K562 (cell line): Measurements from ENCODE around the gene WDR35. TPM values are rescaled to one million over a fixed set of nuclear protein-coding genes. Genes with fewer than 3 reads are reported as not detected.

Experiments used
- ATAC-seq: fragments of 200-7000 bp; cut with Tn5 transposase; 3 replicates; pipeline ENCODE4 v1.9.1; 2020; ENCODE audit warnings: moderate library complexity
- BruUV-seq: library from RNA; stranded (reverse); fragments of 400-500 nt; replicated peaks from 2 replicates; lab custom pipeline; 2021; lab: Mats Ljungman, UMichigan
- CTCF ChIA-PET: fragments of 300-600 bp; formaldehyde crosslinking; extraction: SDS; loops from one replicate; lab custom pipeline; 2021; ENCODE audit warnings: low intra/inter-chr PET ratio; lab: Yijun Ruan, JAX
- POLR2A ChIA-PET: fragments of 300-600, 350-650 bp; sonication (Branson Sonifier 250); formaldehyde crosslinking; extraction: SDS; loops from one replicate; lab custom pipeline; 2021; ENCODE audit warnings: antibody characterized with exemption, inconsistent platforms; lab: Yijun Ruan, JAX
- DNase-seq, 4 experiments: peaks; one replicate each; pipeline versions ENCODE4 v3.0.0 to v3.0.0-alpha.2; 2011 to 2018; ENCODE audit warnings: low spot score in 3 of 4, mixed read lengths in 3 of 4; ENCODE audit errors: extremely low read depth in 1 of 4
- FAIRE-seq: peaks from 2 replicates; lab custom pipeline; 2011; peaks lifted over from hg19 to GRCh38; lab: Jason Lieb, UNC
- H2AFZ ChIP-seq: 2 replicates; pipeline ENCODE4 v1.6.0; 2011; ENCODE audit warnings: low read depth, low read length, control low read depth, inconsistent platforms
- H3K27ac ChIP-seq: fragments of 200-600 bp; 3 replicates; pipeline ENCODE4 v1.8.0; 2011; ENCODE audit warnings: low read depth, mild to moderate bottlenecking, control low read depth, inconsistent platforms, low read length, moderate library complexity, mixed read lengths; ENCODE audit errors: extremely low read depth
- H3K27me3 ChIP-seq, 2 experiments: fragments of 300-600 bp in 1 of 2; 2 replicates in 1 of 2; 3 replicates in 1 of 2; pipeline versions ENCODE4 v1.6.0 to v1.8.0; 2011; ENCODE audit warnings: inconsistent platforms in 2 of 2, low read length in 2 of 2, mild to moderate bottlenecking in 1 of 2, mixed read lengths in 1 of 2, moderate library complexity in 1 of 2; ENCODE audit not compliant: control insufficient read depth in 2 of 2, insufficient read depth in 2 of 2
- H3K36me3 ChIP-seq: fragments of 300-600 bp; 3 replicates; pipeline ENCODE4 v1.8.0; 2011; ENCODE audit warnings: mild to moderate bottlenecking, low read length, inconsistent platforms; ENCODE audit not compliant: control insufficient read depth, insufficient read depth
- H3K4me1 ChIP-seq, 2 experiments: fragments of 200-600 bp in 1 of 2; replicated peaks in 1 of 2; 2 replicates in 1 of 2; 3 replicates in 1 of 2; pipeline versions ENCODE4 v1.5.1 to v1.8.0; 2011; ENCODE audit warnings: inconsistent platforms in 2 of 2, low read length in 2 of 2, mild to moderate bottlenecking in 1 of 2, mixed read lengths in 1 of 2, moderate library complexity in 1 of 2; ENCODE audit not compliant: control insufficient read depth in 2 of 2, insufficient read depth in 2 of 2
- H3K4me2 ChIP-seq: 2 replicates; pipeline ENCODE4 v1.6.1; 2011; ENCODE audit warnings: low read length, control low read depth, inconsistent platforms, mixed read lengths; ENCODE audit not compliant: insufficient read depth
- H3K4me3 ChIP-seq: fragments of 200-600 bp; sonication (generic), shearing (Covaris generic); 2 replicates; pipeline ENCODE4 v1.5.1; 2016; ENCODE audit warnings: control low read depth, inconsistent platforms
- H3K79me2 ChIP-seq: fragments of 200-600 bp; 3 replicates; pipeline ENCODE4 v1.8.0; 2011; ENCODE audit warnings: low read length, inconsistent platforms; ENCODE audit not compliant: control insufficient read depth, insufficient read depth
- H3K9ac ChIP-seq, 2 experiments: 2 replicates each; pipeline versions ENCODE4 v1.6.0 to v1.6.1; 2011; ENCODE audit warnings: low read depth in 2 of 2, low read length in 2 of 2, control low read depth in 1 of 2, inconsistent platforms in 1 of 2, mild to moderate bottlenecking in 1 of 2, mixed read lengths in 1 of 2; ENCODE audit not compliant: insufficient read depth in 1 of 2
- H3K9me1 ChIP-seq: one replicate; pipeline ENCODE4 v1.6.0; 2011; ENCODE audit warnings: inconsistent platforms, mild to moderate bottlenecking, low read length, moderate library complexity; ENCODE audit not compliant: control insufficient read depth, insufficient read depth
- H3K9me3 ChIP-seq: replicated peaks from 2 replicates; pipeline ENCODE4 v1.5.1; 2011; ENCODE audit warnings: low read depth, low read length, inconsistent platforms; ENCODE audit not compliant: control insufficient read depth, insufficient read depth
- H4K20me1 ChIP-seq: replicated peaks from 2 replicates; pipeline ENCODE4 v1.6.1; 2011; ENCODE audit warnings: low read length, inconsistent platforms, mixed read lengths; ENCODE audit not compliant: control insufficient read depth, insufficient read depth
- ATF1 ChIP-seq, 2 experiments: fragments of 450-650 bp in 1 of 2; IDR thresholded peaks; 2 replicates each; pipeline ENCODE4 v1.6.1; 2016; ENCODE audit warnings: missing compliant biosample characterization in 1 of 2, missing genetic modification characterization in 1 of 2
- CEBPB ChIP-seq: fragments of 450-650 bp; IDR thresholded peaks from 2 replicates; pipeline ENCODE4 v1.6.1; 2016; ENCODE audit warnings: missing genetic modification characterization, missing compliant biosample characterization
- CEBPG ChIP-seq, 3 experiments: fragments of 200-800 bp in 1 of 3; sonication (Bioruptor generic) in 1 of 3; sonication (generic) in 1 of 3; formaldehyde crosslinking in 1 of 3; IDR thresholded peaks in 2 of 3; conservative IDR thresholded peaks in 1 of 3; 2 replicates each; pipeline versions ENCODE4 v1.6.1 to v1.8.0; 2016 to 2022; ENCODE audit warnings: missing compliant biosample characterization in 2 of 3, missing genetic modification characterization in 2 of 3, mild to moderate bottlenecking in 1 of 3, missing genetic modification reagents in 1 of 3
- CHD2 ChIP-seq: IDR thresholded peaks from 2 replicates; pipeline ENCODE4 v1.6.1; 2011; ENCODE audit warnings: low read depth, low read length
- DNMT1 ChIP-seq: fragments of 450-650 bp; IDR thresholded peaks from 2 replicates; pipeline ENCODE4 v1.6.1; 2016; ENCODE audit warnings: antibody characterized with exemption, mild to moderate bottlenecking
- NELFE ChIP-seq: IDR thresholded peaks from 2 replicates; pipeline ENCODE4 v1.6.1; 2011; ENCODE audit warnings: mild to moderate bottlenecking; ENCODE audit not compliant: insufficient read depth, insufficient read length
- THRB ChIP-seq: fragments of 450-650 bp; formaldehyde crosslinking; conservative IDR thresholded peaks from 2 replicates; pipeline ENCODE4 v1.4.0; 2022; ENCODE audit warnings: mild to moderate bottlenecking, missing genetic modification characterization
- TRIM24 ChIP-seq, 2 experiments: fragments of 450-650 bp; IDR thresholded peaks; 2 replicates each; pipeline ENCODE4 v1.6.1; 2016
- WGBS: fragments of 100-300 bp; shearing (Covaris generic); methylation state at CpG from one replicate; pipeline ENCODE4 v1.1.6; 2016; ENCODE audit warnings: low coverage, mixed read lengths; ENCODE audit not compliant: insufficient coverage; ENCODE audit errors: missing lambda C conversion rate; 5-methylcytosine and 5-hydroxymethylcytosine counted together
- in situ Hi-C: fragments of 300-500 bp; cut with MboI; formaldehyde crosslinking; loops from 4 replicates; pipeline ENCODE4 v1.15.0; 2018; ENCODE audit warnings: inconsistent platforms, mixed read lengths
- intact Hi-C: fragments of 100-400 bp; cut with micrococcal nuclease; formaldehyde crosslinking; loops from 2 replicates; pipeline ENCODE4 v1.14.2; 2022
- polyA plus RNA-seq, 8 experiments: library from polyadenylated mRNA; depleted of rRNA in 4 of 8; stranded (reverse) in 5 of 8; unstranded in 3 of 8; fragments of >200 nt; fragmentation: Nextera tagmentation in 2 of 8; fragmentation: Illumina TruSeq in 1 of 8; extraction: Ambion mirVana in 2 of 8; extraction: Trizol in 1 of 8; gene quantifications; 2 replicates each; pipeline versions ENCODE4 v1.2.1 to v1.2.3, GENCODE V29; 2011 to 2014; ENCODE audit warnings: inconsistent platforms in 1 of 8, missing spikeins in 1 of 8
- total RNA-seq, 7 experiments: library from RNA; depleted of rRNA in 6 of 7; stranded (reverse); fragments of >200 nt in 6 of 7; fragmentation: Illumina TruSeq in 2 of 7; extraction: Trizol in 2 of 7; gene quantifications; 2 replicates each; pipeline versions ENCODE4 v1.2.1 to v1.2.3, GENCODE V29; 2011 to 2021; ENCODE audit warnings: low replicate concordance in 1 of 7
- TF ChIP-seq, protein P1 (sequence below): fragments of 450-650 bp; IDR thresholded peaks from 2 replicates; pipeline ENCODE4 v1.6.1; 2016; ENCODE audit warnings: missing biosample characterization, missing genetic modification characterization

The WDR35 gene
- total and polyA plus RNA-seq, 9 of the 15 experiments (the other 6 are each of a cell fraction or from before 2014, with no cell fraction given), result 3.3 to 13.1 (median 8.0) TPM

DNA sequence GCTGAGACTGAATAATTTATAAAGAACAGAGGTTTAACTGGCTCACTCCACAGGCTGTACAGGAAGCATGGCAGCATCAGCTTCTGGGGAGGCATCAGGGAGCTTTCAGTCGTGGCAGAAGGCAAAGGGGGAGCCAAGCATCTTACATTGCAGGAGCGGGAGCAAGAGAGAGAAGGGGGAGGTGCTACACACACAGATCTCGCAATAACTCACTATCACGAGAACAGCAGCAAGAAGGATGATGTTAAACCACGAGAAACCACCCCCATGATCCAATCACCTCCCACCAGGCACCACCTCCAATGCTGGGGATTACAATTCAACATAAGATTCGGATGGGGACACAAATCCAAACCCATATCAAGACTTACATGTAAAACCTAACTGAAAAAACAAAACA is 40.3 kb upstream of the WDR35 start:
- no peak overlapping the region for H3K4me2 ChIP-seq
- ATAC-seq (peak; percentile 65), FAIRE-seq (no peak)
- ChIA-PET POLR2A (interaction anchor here (0.6 to 1.4 kb wide), 4 partner anchors 12 to 186 kb away, joined by 3 to 4 read pairs (median 4); no protein-coding TSS in a partner anchor), CTCF (no interaction called here)
- in situ Hi-C loops, result no loop called here
- 55% methylated on average over 5 of the region's 6 CpGs for WGBS
- BruUV-seq, result no TSS peak
- no peaks in the 10 kb centered on the region; the same call in 1 of the 2 replicates for H4K20me1 ChIP-seq
- no peaks in the 10 kb centered on the region for H3K27me3 ChIP-seq
- H3K9me3 ChIP-seq, result no peaks in the 10 kb centered on the region
- TF ChIP-seq THRB, result no peak
- TF ChIP-seq CHD2, result peak; percentile 44; the same call in 1 of the 2 replicates
- 0 out of 4 replicates have a peak, but pooled peaks of 1 of the 2 experiments have one; percentile 8 for TF ChIP-seq TRIM24 (IDR thresholded peaks at IDR 0.05)
- no peak for TF ChIP-seq ATF1 (CRISPR knock-in tag; IDR thresholded peaks at IDR 0.05)
- no peak for TF ChIP-seq ATF1 (tag; IDR thresholded peaks at IDR 0.05)
- TF ChIP-seq DNMT1, result no peak
- TF ChIP-seq CEBPG (CRISPR knock-in tag; IDR thresholded peaks at IDR 0.05), result peak; percentile 56; the same call in 1 of the 2 replicates
- peak; percentile 66 to 68 for TF ChIP-seq CEBPG (tag; conservative IDR thresholded peaks at IDR 0.05 in 1 of 2, IDR thresholded peaks at IDR 0.05 in 1 of 2)
- no peak for TF ChIP-seq NELFE
- TF ChIP-seq CEBPB (tag), result peak; percentile 93
- TF ChIP-seq, protein P1, sequence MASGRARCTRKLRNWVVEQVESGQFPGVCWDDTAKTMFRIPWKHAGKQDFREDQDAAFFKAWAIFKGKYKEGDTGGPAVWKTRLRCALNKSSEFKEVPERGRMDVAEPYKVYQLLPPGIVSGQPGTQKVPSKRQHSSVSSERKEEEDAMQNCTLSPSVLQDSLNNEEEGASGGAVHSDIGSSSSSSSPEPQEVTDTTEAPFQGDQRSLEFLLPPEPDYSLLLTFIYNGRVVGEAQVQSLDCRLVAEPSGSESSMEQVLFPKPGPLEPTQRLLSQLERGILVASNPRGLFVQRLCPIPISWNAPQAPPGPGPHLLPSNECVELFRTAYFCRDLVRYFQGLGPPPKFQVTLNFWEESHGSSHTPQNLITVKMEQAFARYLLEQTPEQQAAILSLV (tag), result peak; percentile 25; the same call in 1 of the 2 replicates
- TF ChIP-seq, all 486 proteins: peak for 5
- no peak for DNase-seq
- H2AFZ ChIP-seq, result no peak overlapping the region
- H3K9ac ChIP-seq, result no peak overlapping the region
- no peaks in the 10 kb centered on the region for H3K79me2 ChIP-seq
- no peak overlapping the region for H3K27ac ChIP-seq
- H3K4me3 ChIP-seq, result no peak overlapping the region
- H3K9me1 ChIP-seq, result no peaks in the 10 kb centered on the region
- H3K4me1 ChIP-seq, result peaks cover 0 to 8% of the 10 kb centered on the region in 2 experiments; a peak in 2 of 5 replicates
- intact Hi-C loops, result no loop called here
- H3K36me3 ChIP-seq, result peaks cover 58% of the 10 kb centered on the region
